ENCODE data around the gene SPCS1.
"Not testable (repeated sequence)": the region's sequence is repeated elsewhere in the genome, so short reads cannot be mapped to it uniquely, and the experiment has no call there.

Gene SPCS1

DNA sequence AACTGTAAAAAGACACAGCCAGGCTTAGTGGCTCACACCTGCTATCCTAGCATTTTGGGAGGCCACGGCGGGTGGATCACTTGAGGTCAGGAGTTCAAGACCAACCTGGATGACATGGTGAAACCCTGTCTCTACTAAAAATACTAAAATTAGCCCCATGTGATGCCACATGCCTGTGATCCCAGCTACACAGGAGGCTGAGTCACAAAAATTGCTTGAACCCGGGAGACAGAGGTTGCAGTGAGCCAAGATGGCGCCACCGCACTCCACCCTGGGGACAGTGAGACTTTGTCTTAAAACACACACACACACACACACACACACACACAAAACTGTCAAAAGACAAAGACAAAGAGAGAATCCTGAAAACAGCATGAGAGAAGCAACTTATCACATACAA is 18.0 kb downstream of the SPCS1 start:
- DNase-seq (ENCODE audit: low read depth): no peak
- no peak overlapping the region for H3K4me3 ChIP-seq (ENCODE audit: low read depth, low read length)

DNA sequence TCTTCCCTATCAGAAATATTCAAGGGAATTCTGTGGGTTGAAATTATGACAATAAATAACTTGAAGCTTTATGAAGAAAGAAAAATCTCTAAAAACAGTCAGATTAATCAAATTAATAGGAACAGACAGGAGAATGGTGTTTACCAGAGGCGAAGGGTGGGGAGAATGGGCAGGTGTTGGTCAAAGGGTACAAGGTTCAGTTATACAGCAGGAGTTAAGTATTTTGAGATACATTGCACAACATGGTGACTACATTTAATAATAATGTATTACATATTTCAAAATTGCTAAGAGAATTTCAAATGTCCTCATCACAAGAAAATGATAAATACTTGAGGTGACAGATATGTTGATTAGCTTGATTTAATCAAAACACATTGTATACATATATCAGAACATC is 18.6 kb downstream of the SPCS1 start:
- no peak overlapping the region for H3K4me3 ChIP-seq (ENCODE audit: low read depth, low read length)
- DNase-seq (ENCODE audit: low read depth): no peak

DNA sequence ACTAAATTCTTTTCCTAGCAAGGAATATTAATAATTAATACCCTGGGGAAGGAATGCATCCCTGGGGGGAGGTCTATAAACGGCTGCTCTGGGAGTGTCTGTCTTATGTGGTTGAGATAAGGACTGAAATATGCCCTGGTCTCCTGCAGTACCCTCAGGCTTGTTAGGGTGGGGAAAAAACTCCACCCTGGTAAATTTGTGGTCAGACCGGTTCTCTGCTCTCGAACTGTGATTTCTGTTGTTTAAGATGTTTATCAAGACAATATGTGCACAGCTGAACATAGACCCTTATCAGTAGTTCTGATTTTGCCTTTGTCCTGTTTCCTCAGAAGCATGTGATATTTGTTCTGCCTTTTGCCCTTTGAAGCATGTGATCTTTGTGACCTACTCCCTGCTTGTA is 22.8 kb downstream of the SPCS1 start:
- not testable (repeated sequence) for H3K4me3 ChIP-seq (ENCODE audit: low read depth, low read length); DNase-seq (ENCODE audit: low read depth)

DNA sequence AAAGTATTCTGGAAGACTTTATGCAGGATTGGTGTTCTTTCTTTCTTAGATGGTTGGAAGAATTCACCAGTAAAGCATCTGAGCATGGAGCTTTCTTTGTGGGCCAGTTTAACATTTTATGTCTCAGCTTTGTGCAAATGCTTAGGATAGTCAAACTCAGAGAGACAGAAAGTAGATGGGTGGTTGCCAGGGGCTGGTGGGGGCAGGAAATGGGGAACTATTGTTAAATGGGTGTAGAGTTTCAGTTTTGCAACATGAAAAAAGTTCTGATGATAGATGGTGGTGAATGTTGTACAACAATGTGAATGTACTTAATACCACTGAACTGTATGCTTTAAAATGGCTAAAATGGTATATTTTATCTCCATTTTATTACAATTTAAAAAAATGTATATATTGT is 24.8 kb downstream of the SPCS1 start:
- no peak for DNase-seq (ENCODE audit: low read depth)

DNA sequence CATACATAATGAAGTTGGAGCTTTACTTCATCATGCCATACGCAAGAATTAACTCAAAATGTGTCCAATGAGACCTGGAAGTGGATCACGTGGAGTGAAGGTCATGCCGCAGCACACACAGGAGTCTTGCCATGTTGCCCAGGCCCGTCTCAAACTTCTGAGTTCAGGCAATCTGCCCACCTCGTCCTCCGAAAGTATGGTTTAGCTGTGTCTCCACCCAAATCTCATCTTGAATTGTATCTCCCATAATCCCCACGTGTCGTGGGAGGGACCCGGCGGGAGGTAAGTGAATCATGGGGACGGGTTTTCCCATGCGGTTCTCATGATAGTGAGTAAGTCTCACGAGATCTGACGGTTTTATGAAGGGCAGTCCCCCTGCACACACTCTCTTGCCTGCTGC is 25.7 kb downstream of the SPCS1 start:
- no peak for DNase-seq (ENCODE audit: low read depth)
- H3K4me3 ChIP-seq (ENCODE audit: low read depth, low read length): no peak overlapping the region

More for the DNA sequence above, 24.8 kb downstream of the SPCS1 start:
- no peak overlapping the region for H3K4me3 ChIP-seq (ENCODE audit: low read depth, low read length)

DNA sequence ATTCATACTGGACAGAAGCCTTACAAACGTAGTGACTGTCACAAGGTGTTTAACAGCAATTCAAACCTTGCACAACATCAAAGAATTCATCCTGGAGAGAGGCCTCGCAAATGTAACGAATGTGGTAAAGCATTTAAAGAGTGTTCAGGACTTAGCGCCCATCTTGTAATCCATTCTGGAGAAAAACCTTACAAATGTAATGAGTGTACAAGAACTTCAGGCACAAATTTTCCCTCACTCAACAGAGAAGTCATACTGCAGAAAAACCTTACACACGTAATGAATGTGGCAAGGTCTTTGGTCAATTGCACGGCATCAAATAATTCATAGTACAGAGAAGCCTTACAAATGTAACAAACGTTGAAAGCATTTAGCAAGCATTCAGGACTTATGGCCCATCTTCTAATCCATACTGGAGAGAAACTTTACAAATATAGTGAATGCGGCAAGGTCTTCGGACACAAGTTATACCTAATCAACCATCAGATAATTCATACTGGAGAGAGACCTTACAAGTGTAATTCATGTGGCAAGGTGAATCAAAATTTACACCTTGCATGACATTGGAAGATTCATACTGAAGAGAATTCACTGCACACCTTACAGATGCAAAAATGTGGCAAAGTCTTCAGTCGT is 27.5 kb downstream of the SPCS1 start:
- no peak overlapping the region for H3K4me3 ChIP-seq (ENCODE audit: low read depth, low read length)
- no peak for DNase-seq (ENCODE audit: low read depth)

DNA sequence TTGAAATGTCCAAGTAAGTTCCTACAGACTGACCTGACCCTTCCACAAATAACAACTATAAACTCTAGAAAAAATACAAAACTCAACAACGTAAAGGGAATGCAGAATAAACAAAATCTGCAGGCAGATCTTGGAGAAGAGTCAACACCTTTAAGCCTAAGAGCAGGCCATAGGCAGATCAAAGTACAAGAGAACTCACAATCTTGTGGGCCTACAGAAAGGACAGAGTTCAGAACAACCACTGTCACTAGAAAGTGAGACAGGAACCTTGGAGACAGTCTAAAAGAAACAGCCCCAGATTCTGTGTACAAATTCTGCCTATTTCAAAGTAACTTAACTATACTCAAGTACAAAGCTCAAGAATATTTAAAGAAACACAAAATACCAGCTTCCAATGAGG is 33.8 kb downstream of the SPCS1 start:
- DNase-seq (ENCODE audit: low read depth): no peak

DNA sequence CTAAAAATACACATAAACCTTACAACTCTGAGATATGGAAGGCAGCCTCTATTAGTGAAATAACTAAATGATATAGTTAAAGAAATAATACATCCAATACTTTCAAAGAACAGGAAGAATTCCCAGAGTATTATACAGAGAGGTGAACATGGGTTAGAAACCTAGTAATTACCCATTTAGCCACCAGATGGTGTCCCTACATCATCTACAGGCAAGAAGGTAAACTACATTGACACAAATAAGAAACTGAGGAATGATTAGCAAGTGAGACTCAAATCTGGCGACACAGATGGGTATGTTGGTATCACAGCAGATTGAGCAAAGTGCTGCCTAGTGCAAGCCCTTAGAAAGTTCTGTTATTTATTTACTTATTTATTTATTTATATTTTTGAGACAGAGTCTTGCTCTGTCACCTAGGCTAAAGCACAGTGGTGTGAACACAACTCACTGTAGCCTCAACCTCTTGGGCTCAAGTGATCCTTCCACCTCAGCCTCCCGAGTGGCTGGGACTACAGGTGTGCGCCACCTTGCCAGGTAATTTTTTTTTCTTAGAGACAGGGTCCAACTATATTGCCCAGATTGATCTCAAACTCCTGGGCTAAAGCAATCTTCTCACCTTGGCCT is 36.6 kb downstream of the SPCS1 start:
- DNase-seq (ENCODE audit: low read depth): no peak
- no peak overlapping the region for H3K4me3 ChIP-seq (ENCODE audit: low read depth, low read length)

More for the DNA sequence above, 33.8 kb downstream of the SPCS1 start:
- H3K4me3 ChIP-seq (ENCODE audit: low read depth, low read length): no peak overlapping the region

DNA sequence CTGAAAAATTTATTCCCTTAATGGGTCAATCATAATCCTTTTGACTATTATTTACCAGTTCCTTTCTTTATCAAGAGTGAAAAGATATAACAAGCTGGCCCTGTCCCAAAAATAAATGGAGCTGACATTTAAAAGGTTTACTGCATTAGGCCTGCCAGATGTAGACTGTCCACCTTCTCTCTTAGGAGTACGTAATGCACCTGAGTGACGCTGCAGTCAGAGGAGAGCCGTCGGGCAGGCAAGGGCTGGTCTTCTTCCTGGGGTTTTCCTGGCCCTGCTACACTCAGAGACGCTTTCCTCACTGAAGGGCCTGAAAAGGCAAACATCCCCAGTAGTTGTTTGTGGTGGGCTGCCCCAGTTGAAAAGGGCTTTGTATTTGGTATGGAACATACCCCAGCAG is 37.2 kb downstream of the SPCS1 start:
- H3K4me3 ChIP-seq (ENCODE audit: low read depth, low read length): no peak overlapping the region
- DNase-seq (ENCODE audit: low read depth): no peak

DNA sequence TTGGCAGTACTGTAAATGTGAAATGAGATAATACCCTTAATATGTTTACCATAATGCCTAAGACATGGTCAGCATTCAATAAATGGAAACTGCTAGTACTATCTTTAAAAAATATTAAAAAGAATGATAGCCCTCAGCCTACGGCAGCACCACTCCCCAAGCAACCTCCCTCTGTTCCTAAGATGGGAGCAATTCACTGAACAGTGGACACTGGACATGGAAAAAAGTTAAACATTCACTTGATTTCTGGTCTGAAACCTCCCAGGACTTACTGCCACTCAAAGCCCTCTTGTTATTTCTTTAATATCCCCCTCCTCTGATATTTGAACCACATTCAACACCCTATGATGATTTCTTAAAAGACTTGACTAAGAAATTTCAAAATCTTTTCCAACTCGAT is 37.8 kb downstream of the SPCS1 start:
- no peak for DNase-seq (ENCODE audit: low read depth)
- H3K4me3 ChIP-seq (ENCODE audit: low read depth, low read length): no peak overlapping the region

DNA sequence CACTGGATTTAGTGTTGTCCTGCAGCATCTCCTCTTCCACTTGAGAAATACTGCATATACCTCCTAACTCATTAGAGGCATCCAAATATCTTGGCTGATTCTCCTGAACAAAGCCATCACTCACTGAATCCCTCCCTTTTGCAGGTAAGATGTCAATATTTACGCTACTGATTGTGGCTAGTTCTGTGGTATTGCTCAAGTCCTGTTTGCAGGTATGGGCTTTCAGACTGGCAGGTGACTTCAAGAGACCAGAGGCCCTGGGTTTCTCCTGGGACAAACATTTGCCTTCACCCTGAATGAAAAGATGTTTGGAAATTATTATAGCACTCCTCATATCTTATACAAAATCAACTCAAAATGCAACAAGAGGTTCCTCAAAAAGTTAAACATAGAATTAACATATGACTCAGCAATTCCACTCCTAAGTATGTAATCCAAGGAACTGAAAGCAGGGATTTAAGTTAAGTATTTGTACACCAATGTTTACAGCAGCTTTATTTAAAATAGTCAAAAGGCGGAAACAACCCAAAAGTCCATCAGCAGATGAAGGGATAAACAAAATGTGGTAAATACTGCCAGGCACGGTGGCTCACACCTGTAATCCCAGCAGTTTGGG is 46.2 kb downstream of the SPCS1 start:
- H3K4me3 ChIP-seq (ENCODE audit: low read depth, low read length): no peak overlapping the region
- no peak for DNase-seq (ENCODE audit: low read depth)

DNA sequence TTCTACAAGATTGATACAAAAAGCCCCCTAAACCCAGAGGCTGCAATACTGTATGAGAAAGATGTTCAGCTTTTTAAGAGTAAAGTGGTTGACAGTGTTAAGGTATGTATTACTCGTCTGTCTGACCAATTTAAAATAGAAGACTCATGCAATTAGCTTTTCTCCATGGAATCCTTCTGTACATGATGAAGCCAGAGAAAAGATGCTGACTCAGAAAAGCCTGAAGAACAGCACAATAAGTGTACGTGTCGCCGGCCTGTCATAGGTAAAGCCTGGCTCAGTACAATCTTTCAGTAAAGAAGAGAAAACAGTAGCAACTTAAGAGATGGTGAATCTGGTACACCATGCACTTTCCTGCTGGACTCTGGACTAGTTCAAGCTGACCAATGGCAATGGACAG is 48.5 kb downstream of the SPCS1 start:
- H3K4me3 ChIP-seq (ENCODE audit: low read depth, low read length): no peak overlapping the region
- DNase-seq (ENCODE audit: low read depth): no peak

DNA sequence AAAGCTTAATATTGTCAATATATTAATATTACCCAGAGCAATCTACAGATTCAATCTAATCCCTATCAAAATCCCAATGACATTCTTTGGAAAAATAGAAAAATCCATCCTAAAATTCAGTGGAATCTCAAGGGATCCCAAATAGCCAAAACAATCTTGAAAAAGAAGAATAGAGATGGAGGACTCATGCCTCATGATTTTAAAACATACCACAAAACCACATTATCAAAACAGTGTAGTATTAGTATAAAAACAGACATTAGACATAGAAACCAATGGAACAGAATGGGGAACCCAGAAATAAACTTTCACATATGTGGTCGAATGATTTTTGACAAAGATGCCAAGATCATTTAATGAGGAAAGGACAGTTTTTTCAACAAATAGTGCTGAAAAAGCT is 50.2 kb downstream of the SPCS1 start:
- no peak for DNase-seq (ENCODE audit: low read depth)
- no peak overlapping the region for H3K4me3 ChIP-seq (ENCODE audit: low read depth, low read length)

Data from skeletal muscle cell (primary cell).